Measurements from ENCODE around the gene PRKCH. TPM values are rescaled to one million over a fixed set of nuclear protein-coding genes. Genes with fewer than 3 reads are reported as not detected.
A peak's percentile ranks its signal among the peaks of the same experiment; 100 is the strongest.

Gene PRKCH
- total RNA-seq, 2 experiments from 2014 or later = 318 to 343 TPM

DNA sequence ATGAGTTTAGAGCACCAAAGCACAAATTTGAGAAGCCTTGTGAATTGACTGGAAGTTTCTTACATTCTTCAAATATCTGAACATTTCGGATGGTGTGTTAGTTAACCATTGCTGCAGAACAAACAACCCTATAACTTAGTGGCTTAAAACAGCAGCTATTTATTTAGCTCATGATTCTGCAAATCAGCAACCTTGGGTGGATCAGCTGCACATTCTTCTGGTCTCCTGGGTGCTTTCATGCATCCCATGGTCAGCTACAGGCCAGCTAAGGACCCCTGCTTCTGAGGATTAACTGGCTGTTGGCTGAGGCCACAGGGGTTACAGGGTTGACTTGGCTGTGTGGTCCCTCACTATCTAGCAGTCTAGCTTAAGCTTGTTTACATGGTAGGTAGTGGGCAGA is 260.0 kb downstream of the PRKCH start:
- peaks cover 2% of the 10 kb centered on the region for H3K27me3 Mint-ChIP-seq (ENCODE audit: low read depth)
- no peak overlapping the region for H3K27ac Mint-ChIP-seq
- DNase-seq (no peak), ATAC-seq (no peak)
- peaks cover 35% of the 10 kb centered on the region for H3K4me1 Mint-ChIP-seq (ENCODE audit: low read depth)
- peaks cover 5% of the 10 kb centered on the region for H3K36me3 Mint-ChIP-seq (ENCODE audit: low read depth)
- no peak overlapping the region for H3K4me3 Mint-ChIP-seq
- ChIA-PET POLR2A (interaction anchor here (0.6 to 1.3 kb wide), 2 partner anchors 11 to 114 kb away, joined by 3 read pairs; partner anchors contain the start of gene HIF1A), CTCF (interaction anchor here (1.5 to 2.4 kb wide), 3 partner anchors 9 to 12 kb away, joined by 4 to 10 read pairs (median 6); no protein-coding TSS in a partner anchor)
- H3K9me3 Mint-ChIP-seq (ENCODE audit: insufficient read depth) = no peaks in the 10 kb centered on the region

DNA sequence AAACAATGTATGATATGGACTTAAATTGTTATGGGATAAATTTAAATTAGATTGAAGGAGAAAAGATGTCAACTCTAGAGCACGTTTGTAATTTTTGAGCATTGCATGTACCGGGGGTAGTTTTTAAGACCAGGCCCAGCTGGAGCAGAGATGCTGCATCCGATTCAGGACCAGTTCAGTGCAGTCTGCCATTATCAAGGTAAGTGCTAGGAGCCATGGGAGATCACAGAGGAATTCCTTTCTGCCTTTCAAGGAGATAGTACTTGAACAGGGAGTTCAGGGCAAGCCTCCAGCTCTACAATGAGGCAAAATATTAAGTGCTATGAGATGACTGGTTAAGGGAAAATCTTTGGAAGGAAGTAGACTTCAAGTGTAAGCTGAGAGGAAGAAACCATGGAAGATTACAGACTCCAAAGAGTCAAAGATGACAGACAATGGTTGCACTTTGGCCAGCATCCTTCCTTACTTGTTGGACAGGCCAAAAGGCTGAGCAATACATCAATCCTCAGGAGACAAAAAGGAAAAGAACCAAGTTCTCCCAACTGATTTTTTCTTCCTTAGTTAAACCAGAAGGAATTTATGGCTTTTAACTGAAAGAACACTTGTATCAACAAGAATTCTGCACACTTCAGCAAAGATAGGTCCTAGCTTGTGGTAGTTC is 260.7 kb downstream of the PRKCH start:
- peaks cover 5% of the 10 kb centered on the region for H3K36me3 Mint-ChIP-seq (ENCODE audit: low read depth)
- ChIA-PET CTCF (interaction anchor here (1.5 to 2.4 kb wide), 2 partner anchors 11 to 12 kb away, joined by 4 to 6 read pairs; no protein-coding TSS in a partner anchor), POLR2A (interaction anchor here (1.3 kb wide), 1 partner anchor 12 kb away, joined by 3 read pairs; no protein-coding TSS in a partner anchor)
- H3K9me3 Mint-ChIP-seq (ENCODE audit: insufficient read depth) = no peaks in the 10 kb centered on the region
- peaks cover 2% of the 10 kb centered on the region for H3K27me3 Mint-ChIP-seq (ENCODE audit: low read depth)
- ATAC-seq = no peak
- H3K27ac Mint-ChIP-seq = no peak overlapping the region
- DNase-seq = no peak
- H3K4me3 Mint-ChIP-seq = no peak overlapping the region
- H3K4me1 Mint-ChIP-seq (ENCODE audit: low read depth) = peaks cover 35% of the 10 kb centered on the region

DNA sequence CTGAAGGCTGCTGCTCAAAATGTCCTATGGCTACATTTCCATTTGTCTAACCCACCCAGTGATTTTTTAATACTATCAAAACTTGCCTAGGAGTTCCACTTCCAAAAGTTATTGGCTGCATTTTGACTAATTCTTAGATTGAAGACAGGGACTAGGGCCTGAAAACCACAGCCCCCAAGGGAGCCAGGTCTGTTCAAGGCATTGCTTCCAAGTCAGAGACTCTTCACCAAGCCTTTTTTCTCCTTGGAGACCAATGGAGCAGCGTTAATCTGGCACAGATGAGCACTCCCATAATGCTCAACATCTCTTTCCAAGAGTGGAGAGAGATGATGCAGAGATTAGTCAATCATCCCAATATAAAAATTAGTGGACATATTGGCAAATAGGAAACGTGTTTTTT is 261.4 kb downstream of the PRKCH start:
- Mint-ChIP-seq H3K27me3 (ENCODE audit: low read depth) (peaks cover 2% of the 10 kb centered on the region), H3K27ac (no peak overlapping the region), H3K9me3 (ENCODE audit: insufficient read depth) (no peaks in the 10 kb centered on the region), H3K4me3 (no peak overlapping the region), H3K4me1 (ENCODE audit: low read depth) (peaks cover 32% of the 10 kb centered on the region), H3K36me3 (ENCODE audit: low read depth) (peaks cover 5% of the 10 kb centered on the region)
- POLR2A ChIA-PET = no interaction called here
- no peak for DNase-seq
- CTCF ChIA-PET = interaction anchor here (2.4 kb wide), 1 partner anchor 13 kb away, joined by 6 read pairs; no protein-coding TSS in a partner anchor
- no peak for ATAC-seq

DNA sequence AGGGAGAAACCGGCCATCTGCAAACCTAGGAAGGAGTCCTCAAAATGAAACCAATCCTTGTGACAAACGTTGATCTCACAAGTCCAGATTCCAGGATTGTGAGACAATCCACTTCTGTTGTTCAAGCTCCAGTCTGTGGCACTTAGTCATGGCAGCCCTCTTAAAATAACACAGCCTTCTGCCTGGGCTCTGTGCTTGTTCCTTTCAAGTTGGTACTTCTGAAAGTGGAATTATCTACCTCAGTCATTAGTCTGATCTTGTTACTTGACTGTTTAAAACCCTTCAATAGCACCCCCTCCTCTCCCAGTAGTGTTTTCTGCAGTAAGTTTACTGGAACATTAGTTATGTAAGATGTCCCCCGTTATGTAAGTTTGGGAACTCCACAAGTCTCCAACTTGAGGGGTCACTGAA is 263.0 kb downstream of the PRKCH start:
- Mint-ChIP-seq H3K36me3 (ENCODE audit: low read depth) (peaks cover 3% of the 10 kb centered on the region), H3K27ac (no peak overlapping the region), H3K27me3 (ENCODE audit: low read depth) (no peaks in the 10 kb centered on the region), H3K4me1 (ENCODE audit: low read depth) (peaks cover 31% of the 10 kb centered on the region), H3K9me3 (ENCODE audit: insufficient read depth) (no peaks in the 10 kb centered on the region), H3K4me3 (no peak overlapping the region)
- DNase-seq (no peak), ATAC-seq (no peak)
- POLR2A ChIA-PET = no interaction called here
- CTCF ChIA-PET = no interaction called here

DNA sequence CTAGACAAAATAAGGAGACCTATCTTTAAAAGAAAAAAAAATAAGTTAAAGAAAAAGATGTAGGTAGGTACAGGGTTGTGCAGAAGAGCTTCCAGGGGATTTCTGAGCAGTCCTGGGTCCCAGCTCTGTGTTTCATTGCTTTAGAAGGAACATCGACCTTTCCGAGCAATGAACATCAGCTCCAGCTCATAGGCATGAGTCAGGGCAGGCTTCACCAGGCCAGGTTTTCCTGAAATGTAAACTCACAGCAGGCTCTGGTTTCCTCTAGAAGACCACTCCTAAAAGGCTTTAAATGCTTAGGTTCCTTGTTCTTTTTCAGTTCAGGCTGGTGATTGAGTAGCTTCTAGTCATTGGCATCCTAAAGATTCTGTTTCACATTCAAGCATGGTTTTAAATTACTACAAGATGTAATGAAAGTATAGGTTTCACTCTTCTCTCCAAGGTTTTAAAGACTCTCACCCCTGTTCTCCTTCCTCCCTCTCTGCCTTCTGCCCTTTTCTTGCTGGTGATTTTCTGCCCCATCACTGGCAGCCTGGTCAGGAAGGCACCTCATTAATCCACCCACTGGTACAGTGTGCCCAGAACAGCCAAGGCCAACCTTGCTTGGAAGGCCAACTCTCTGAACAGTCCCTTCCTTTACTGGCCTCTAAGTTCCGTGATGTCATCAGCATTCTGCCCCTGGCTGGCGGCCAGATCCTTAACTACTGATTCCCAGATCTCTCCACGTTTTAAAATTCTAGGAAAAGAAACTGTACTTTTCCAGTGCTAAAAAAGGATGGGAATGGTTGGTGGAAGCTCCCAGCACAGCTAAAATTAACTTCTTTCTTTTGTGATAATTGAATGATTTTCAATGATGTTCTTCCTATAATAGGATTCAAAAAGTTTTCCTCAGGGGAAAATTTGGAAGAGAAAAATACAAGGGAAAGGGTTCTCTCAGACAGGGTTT is 264.5 kb downstream of the PRKCH start:
- POLR2A ChIA-PET = interaction anchor here (0.7 kb wide), 1 partner anchor 16 kb away, joined by 3 read pairs; no protein-coding TSS in a partner anchor

DNA sequence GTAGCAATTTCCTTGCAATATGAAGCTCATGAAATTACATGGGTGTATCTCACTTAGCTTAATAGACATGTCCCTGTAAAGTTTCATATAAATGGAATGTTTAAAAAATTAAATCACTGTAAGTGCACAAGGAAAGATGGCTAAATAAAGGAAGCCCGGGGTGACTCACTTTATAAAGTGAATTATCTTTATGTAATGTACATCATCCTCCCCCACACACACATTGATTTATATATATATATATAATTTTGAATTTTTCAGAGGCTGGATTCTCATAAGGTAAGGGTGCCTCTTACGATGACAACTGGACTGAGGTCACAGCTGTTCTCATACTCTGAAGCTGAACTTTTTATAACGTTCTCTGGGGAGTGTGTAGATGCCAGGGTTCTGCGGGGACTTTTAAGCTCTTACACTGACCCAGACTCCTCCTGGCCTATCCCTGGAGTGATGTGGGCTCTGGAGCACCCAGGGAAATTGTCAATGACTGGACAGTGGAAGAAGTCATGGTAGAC is 265.2 kb downstream of the PRKCH start:
- DNase-seq = no peak
- Mint-ChIP-seq H3K4me1 (ENCODE audit: low read depth) (peaks cover 45% of the 10 kb centered on the region), H3K36me3 (ENCODE audit: low read depth) (peaks cover 3% of the 10 kb centered on the region), H3K27ac (no peak overlapping the region), H3K27me3 (ENCODE audit: low read depth) (no peaks in the 10 kb centered on the region), H3K4me3 (no peak overlapping the region), H3K9me3 (ENCODE audit: insufficient read depth) (no peaks in the 10 kb centered on the region)
- POLR2A ChIA-PET = interaction anchor here (0.5 to 0.7 kb wide), 2 partner anchors 17 to 39 kb away, joined by 3 to 4 read pairs; no protein-coding TSS in a partner anchor
- CTCF ChIA-PET = interaction anchor here (1.1 kb wide), 1 partner anchor 30 kb away, joined by 3 read pairs; no protein-coding TSS in a partner anchor
- ATAC-seq = no peak

More for the DNA sequence above, 264.5 kb downstream of the PRKCH start:
- Mint-ChIP-seq H3K9me3 (ENCODE audit: insufficient read depth) (no peaks in the 10 kb centered on the region), H3K4me1 (ENCODE audit: low read depth) (peaks cover 40% of the 10 kb centered on the region), H3K27me3 (ENCODE audit: low read depth) (no peaks in the 10 kb centered on the region), H3K36me3 (ENCODE audit: low read depth) (peaks cover 3% of the 10 kb centered on the region), H3K4me3 (no peak overlapping the region), H3K27ac (no peak overlapping the region)
- no peak for DNase-seq
- CTCF ChIA-PET = interaction anchor here (0.6 to 1.1 kb wide), 2 partner anchors 12 to 29 kb away, joined by 3 read pairs; no protein-coding TSS in a partner anchor
- ATAC-seq = no peak

DNA sequence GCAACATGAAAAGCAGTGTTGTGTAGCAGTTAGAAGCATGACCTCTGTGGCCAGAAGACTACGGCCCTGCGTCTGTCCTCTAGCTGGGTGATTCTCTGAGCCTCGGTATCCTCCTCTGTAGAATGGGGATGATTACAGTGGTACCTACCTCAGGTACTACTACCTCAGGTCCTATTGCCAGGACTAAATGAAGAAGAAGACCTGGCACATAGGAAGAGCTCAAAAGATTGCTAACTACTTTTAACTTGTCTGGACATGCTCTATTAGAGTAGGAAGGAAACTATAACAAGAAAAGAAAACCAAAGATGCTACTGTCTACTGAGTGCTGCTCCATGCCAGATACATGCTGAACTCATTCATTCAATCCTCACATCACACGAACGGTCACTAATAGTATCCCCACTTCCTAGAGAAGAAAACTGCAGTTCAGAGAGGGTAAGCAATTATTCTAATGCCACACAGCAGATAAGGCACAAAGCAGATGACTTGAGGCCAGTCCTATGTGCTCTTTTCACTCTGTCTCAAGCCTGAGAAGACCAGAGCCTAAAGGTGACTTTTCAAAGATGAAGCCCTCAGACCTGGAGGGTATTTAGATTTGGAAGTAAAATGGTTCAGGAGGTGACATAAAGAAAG is 265.8 kb downstream of the PRKCH start:
- Mint-ChIP-seq H3K27ac (no peak overlapping the region), H3K4me3 (no peak overlapping the region), H3K9me3 (ENCODE audit: insufficient read depth) (no peaks in the 10 kb centered on the region), H3K4me1 (ENCODE audit: low read depth) (peaks cover 45% of the 10 kb centered on the region), H3K27me3 (ENCODE audit: low read depth) (no peaks in the 10 kb centered on the region), H3K36me3 (ENCODE audit: low read depth) (peaks cover 3% of the 10 kb centered on the region)
- POLR2A ChIA-PET = interaction anchor here (0.5 kb wide), 1 partner anchor 39 kb away, joined by 4 read pairs; no protein-coding TSS in a partner anchor
- DNase-seq (no peak), ATAC-seq (no peak)
- CTCF ChIA-PET = no interaction called here

DNA sequence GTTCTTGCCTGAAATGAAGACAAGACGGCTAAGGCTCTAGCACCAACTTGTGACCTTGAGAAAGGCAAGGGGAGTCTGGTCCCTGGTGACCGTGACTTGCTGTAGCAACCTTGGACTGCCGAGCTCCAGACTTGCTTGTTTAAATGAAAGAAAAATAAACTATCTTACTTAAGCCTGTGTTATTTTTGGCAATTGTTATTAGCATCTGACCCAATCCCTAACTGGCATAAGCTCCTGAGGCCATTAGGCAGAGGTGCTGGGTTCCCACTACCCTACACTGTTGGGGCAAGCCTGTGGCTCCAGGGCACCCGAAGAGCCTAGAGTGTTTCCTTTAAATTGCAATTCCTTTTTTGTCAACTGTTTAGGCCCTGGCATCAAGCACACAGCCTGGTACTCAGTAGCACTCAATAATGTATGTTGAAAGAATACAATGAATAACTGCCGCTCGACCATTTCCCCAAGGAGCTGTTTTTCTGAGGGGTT is 267.1 kb downstream of the PRKCH start:
- Mint-ChIP-seq H3K4me3 (no peak overlapping the region), H3K27me3 (ENCODE audit: low read depth) (no peaks in the 10 kb centered on the region), H3K4me1 (ENCODE audit: low read depth) (peaks cover 47% of the 10 kb centered on the region), H3K36me3 (ENCODE audit: low read depth) (peaks cover 8% of the 10 kb centered on the region), H3K9me3 (ENCODE audit: insufficient read depth) (no peaks in the 10 kb centered on the region), H3K27ac (no peak overlapping the region)
- ChIA-PET CTCF (interaction anchor here (1.0 to 2.5 kb wide), 5 partner anchors 8 to 249 kb away, joined by 3 to 10 read pairs (median 4); no protein-coding TSS in a partner anchor), POLR2A (no interaction called here)
- ATAC-seq (no peak), DNase-seq (no peak)

DNA sequence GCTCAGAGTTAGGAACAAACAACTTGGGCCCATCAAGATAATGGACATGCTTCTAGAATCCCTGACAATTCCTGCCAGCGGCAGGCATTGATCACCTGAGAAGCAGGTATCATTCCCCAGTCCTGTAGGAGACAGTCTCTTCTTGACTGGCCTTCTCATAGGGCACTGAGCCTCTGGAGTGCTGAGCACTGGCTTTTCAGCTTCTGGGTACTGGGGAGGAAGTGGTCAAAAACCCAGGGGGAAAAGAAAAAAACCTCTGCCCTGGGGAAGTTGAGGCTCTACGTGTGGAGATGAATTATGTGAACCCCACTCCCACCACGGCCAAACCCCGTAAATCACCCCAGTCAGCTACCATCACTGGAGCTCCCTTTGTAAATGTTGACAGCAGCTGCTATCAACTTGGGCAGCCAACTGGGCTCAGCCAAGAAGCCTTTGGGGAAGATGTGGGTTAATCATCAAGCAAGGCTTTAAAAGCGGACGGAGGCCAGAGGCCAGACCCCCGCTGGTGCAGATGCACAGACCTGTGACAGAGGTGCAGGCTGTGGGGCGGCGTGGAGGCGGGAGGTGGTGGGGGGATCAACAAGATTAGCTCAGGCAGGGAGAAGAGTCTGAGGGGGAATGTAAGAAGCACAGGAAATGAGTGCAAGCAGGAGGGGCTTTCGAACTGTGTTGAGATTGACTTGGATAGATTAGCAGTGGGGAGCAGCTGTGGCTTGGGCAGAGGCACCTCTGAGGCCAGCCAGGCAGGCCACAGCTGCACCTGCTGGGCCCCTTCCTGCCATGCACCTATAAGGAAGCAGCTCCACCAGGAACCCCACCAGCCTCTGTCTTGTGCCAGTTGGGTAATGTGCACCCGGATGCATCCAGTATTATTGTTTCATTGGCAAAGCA is 268.6 kb downstream of the PRKCH start:
- ChIA-PET POLR2A (interaction anchor here (0.8 to 0.9 kb wide), 2 partner anchors 13 to 106 kb away, joined by 3 read pairs; no protein-coding TSS in a partner anchor), CTCF (interaction anchor here (0.6 to 2.5 kb wide), 9 partner anchors 9 to 248 kb away, joined by 3 to 10 read pairs (median 3); no protein-coding TSS in a partner anchor)
- DNase-seq = peak; percentile 39
- peak; percentile 16 for ATAC-seq
- no peaks in the 10 kb centered on the region for H3K9me3 Mint-ChIP-seq (ENCODE audit: insufficient read depth)
- no peak overlapping the region for H3K4me3 Mint-ChIP-seq
- H3K4me1 Mint-ChIP-seq (ENCODE audit: low read depth) = peaks cover 62% of the 10 kb centered on the region
- no peaks in the 10 kb centered on the region for H3K27me3 Mint-ChIP-seq (ENCODE audit: low read depth)
- H3K36me3 Mint-ChIP-seq (ENCODE audit: low read depth) = peaks cover 5% of the 10 kb centered on the region
- H3K27ac Mint-ChIP-seq = peak overlapping the region; percentile 55

DNA sequence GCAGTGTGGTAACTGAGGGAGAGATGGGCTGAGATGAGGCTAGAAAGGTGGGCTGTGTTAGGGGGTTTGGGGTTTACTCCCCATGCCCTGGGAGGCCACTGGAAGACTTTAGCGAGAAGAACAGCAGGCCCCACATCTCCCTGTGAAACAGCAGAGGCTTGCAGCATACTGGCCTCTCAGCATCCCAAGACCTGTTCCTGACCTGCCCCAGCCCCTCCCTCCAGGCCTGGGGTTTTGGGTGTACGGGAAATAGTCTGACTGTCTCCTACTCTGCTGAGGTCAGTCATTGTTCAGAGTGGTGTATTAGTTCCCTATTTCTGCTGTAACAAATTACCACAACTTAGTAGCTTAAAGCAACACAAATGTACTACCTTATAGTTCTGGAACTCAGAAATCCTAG is 270.5 kb downstream of the PRKCH start:
- ChIA-PET POLR2A (no interaction called here), CTCF (no interaction called here)
- no peak for ATAC-seq
- Mint-ChIP-seq H3K9me3 (ENCODE audit: insufficient read depth) (no peaks in the 10 kb centered on the region), H3K4me1 (ENCODE audit: low read depth) (peaks cover 67% of the 10 kb centered on the region), H3K36me3 (ENCODE audit: low read depth) (peaks cover 5% of the 10 kb centered on the region), H3K27ac (no peak overlapping the region), H3K27me3 (ENCODE audit: low read depth) (no peaks in the 10 kb centered on the region), H3K4me3 (no peak overlapping the region)
- no peak for DNase-seq
